ENCODE data around the gene MLYCD. TPM values are rescaled to one million over a fixed set of nuclear protein-coding genes. Genes with fewer than 3 reads are reported as not detected.

Gene MLYCD
- total and polyA plus RNA-seq, 2 experiments from 2014 or later, result 3.2 to 7.2 TPM

DNA sequence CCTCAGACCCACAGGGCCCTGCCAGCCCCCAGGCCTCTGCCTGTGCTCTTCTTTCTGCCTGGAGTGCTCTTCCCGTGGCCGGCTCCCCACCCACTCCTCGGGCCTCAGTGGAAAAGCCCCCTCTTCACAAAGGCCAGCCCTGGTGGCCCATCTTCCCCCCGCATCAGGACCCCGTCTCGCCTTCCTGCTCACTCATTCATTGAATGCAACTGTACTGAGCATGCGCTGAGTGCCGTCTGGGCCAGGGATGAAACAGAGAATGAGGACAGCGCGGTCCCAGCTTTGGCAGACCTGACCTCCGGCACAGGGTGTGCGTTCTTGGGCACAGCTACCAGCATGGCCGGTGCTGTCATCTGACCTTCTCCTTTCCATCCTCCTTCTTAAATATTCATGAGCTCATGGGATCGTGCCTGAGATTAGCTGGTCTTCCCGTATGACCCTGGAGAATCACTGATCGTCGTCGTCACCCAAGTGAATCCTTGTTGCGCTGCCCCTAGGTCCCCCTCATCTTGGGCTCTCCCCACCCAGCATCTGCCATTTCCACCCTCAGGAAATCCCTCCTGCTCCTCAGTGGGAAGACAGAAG is 37.8 kb downstream of the MLYCD start:
- Histone ChIP-seq H4K20me1 (replicated peaks; ENCODE audit: insufficient read depth) (no peaks in the 10 kb centered on the region), H3K4me2 (no peak overlapping the region), H2AFZ (no peak overlapping the region), H3K9me2 (ENCODE audit: insufficient read depth) (no peaks in the 10 kb centered on the region), H3K4me1 (ENCODE audit: insufficient read depth) (no peaks in the 10 kb centered on the region), H3K27me3 (ENCODE audit: insufficient read depth) (no peaks in the 10 kb centered on the region), H3K4me3 (no peak overlapping the region), H3K27ac (ENCODE audit: low read depth) (no peak overlapping the region), H3K79me2 (replicated peaks; ENCODE audit: insufficient read depth) (no peaks in the 10 kb centered on the region), H3K36me3 (ENCODE audit: insufficient read depth) (no peaks in the 10 kb centered on the region), H3F3A (replicated peaks; ENCODE audit: low read depth) (no peaks in the 10 kb centered on the region)
- Mint-ChIP-seq H3K36me3 (ENCODE audit: low read depth) (no peaks in the 10 kb centered on the region; the same call in 1 of the 3 replicates), H3K9me3 (no peaks in the 10 kb centered on the region), H3K27me3 (ENCODE audit: insufficient read depth, low read depth, poor library complexity) (peaks cover 23% of the 10 kb centered on the region), H3K4me3 (no peak overlapping the region), H3K4me1 (peaks cover 12% of the 10 kb centered on the region), H3K27ac (no peak overlapping the region)
- DNase-seq (ENCODE audit: low spot score) (no peak), ATAC-seq (no peak)
- TF ChIP-seq NANOG (IDR thresholded peaks at IDR 0.05; ENCODE audit: borderline replicate concordance), result no peak
- no peak for TF ChIP-seq ZNF114 (CRISPR knock-in tag; IDR thresholded peaks at IDR 0.05)
- no peak for TF ChIP-seq ZNF462 (CRISPR knock-in tag; IDR thresholded peaks at IDR 0.05)
- no peak for TF ChIP-seq STAT1 (IDR thresholded peaks at IDR 0.05; ENCODE audit: unreplicated experiment)
- TF ChIP-seq ZNF331 (CRISPR knock-in tag; IDR thresholded peaks at IDR 0.05; ENCODE audit: low read depth), result no peak
- TF ChIP-seq, protein P1, sequence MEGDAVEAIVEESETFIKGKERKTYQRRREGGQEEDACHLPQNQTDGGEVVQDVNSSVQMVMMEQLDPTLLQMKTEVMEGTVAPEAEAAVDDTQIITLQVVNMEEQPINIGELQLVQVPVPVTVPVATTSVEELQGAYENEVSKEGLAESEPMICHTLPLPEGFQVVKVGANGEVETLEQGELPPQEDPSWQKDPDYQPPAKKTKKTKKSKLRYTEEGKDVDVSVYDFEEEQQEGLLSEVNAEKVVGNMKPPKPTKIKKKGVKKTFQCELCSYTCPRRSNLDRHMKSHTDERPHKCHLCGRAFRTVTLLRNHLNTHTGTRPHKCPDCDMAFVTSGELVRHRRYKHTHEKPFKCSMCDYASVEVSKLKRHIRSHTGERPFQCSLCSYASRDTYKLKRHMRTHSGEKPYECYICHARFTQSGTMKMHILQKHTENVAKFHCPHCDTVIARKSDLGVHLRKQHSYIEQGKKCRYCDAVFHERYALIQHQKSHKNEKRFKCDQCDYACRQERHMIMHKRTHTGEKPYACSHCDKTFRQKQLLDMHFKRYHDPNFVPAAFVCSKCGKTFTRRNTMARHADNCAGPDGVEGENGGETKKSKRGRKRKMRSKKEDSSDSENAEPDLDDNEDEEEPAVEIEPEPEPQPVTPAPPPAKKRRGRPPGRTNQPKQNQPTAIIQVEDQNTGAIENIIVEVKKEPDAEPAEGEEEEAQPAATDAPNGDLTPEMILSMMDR (conservative IDR thresholded peaks at IDR 0.05; ENCODE audit: low read depth in 2 of 2), result no peak
- TF ChIP-seq JUNB (IDR thresholded peaks at IDR 0.05; ENCODE audit: unreplicated experiment), result no peak
- TF ChIP-seq, protein P2, sequence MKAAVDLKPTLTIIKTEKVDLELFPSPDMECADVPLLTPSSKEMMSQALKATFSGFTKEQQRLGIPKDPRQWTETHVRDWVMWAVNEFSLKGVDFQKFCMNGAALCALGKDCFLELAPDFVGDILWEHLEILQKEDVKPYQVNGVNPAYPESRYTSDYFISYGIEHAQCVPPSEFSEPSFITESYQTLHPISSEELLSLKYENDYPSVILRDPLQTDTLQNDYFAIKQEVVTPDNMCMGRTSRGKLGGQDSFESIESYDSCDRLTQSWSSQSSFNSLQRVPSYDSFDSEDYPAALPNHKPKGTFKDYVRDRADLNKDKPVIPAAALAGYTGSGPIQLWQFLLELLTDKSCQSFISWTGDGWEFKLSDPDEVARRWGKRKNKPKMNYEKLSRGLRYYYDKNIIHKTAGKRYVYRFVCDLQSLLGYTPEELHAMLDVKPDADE (IDR thresholded peaks at IDR 0.05), result no peak
- no peak for TF ChIP-seq CREB1 (CRISPR knock-in tag; IDR thresholded peaks at IDR 0.05; ENCODE audit: low read depth)
- TF ChIP-seq POLR2AphosphoS5 (IDR thresholded peaks at IDR 0.05; ENCODE audit: low read depth), result no peak
- no peak for TF ChIP-seq EZH2 (IDR thresholded peaks at IDR 0.05; ENCODE audit: low read depth, unreplicated experiment)

Data from GM23338 (cell line).